Transverse colon (tissue), 4 donors: Measurements from ENCODE around the gene LIN7B. TPM values are rescaled to one million over a fixed set of nuclear protein-coding genes. Genes with fewer than 3 reads are reported as not detected.
"Not testable (repeated sequence)": the region's sequence is repeated elsewhere in the genome, so short reads cannot be mapped to it uniquely, and the experiment has no call there.

Experiments used
- DNase-seq: peaks from one replicate; pipeline ENCODE4 v3.0.0-alpha.2; 2019
- H3K27ac ChIP-seq, 4 donors: fragments of 200-600 bp; sonication (generic); 2 replicates each; pipeline ENCODE4 v1.5.1; 2016 to 2018; ENCODE audit warnings: inconsistent platforms in 4 of 4
- H3K27me3 ChIP-seq: fragments of 200-600 bp; sonication (generic); 2 replicates; pipeline ENCODE4 v1.5.1; 2017; ENCODE audit warnings: inconsistent platforms
- H3K36me3 ChIP-seq, 4 donors: fragments of 200-600 bp; sonication (generic); 2 replicates each; pipeline ENCODE4 v1.5.1; 2017 to 2019; ENCODE audit warnings: inconsistent platforms in 4 of 4
- H3K4me1 ChIP-seq, 4 donors: fragments of 200-600 bp; sonication (generic); 2 replicates each; pipeline ENCODE4 v1.5.1; 2017 to 2020; ENCODE audit warnings: inconsistent platforms in 4 of 4
- H3K4me3 ChIP-seq, 4 donors: fragments of 200-600 bp; sonication (generic); 1 replicate in 1 of 4; 2 replicates in 3 of 4; pipeline versions ENCODE4 v1.5.1 to v1.6.1; 2017 to 2019; ENCODE audit warnings: inconsistent platforms in 4 of 4
- H3K9me3 ChIP-seq, 2 donors: fragments of 200-600 bp; sonication (generic); 2 replicates each; pipeline ENCODE4 v1.5.1; 2017 to 2019; ENCODE audit warnings: inconsistent platforms in 2 of 2
- CTCF ChIP-seq, 5 experiments: fragments of 200-600 bp in 3 of 5; fragments of 450-650 bp in 2 of 5; sonication (generic) in 3 of 5; IDR thresholded peaks; 1 replicate in 2 of 5; 2 replicates in 3 of 5; pipeline ENCODE4 v1.5.1; 2016 to 2017; ENCODE audit warnings: antibody characterized with exemption in 5 of 5, inconsistent platforms in 3 of 5, mild to moderate bottlenecking in 2 of 5, moderate library complexity in 1 of 5
- EP300 ChIP-seq: sonication (generic); formaldehyde crosslinking; IDR thresholded peaks from one replicate; pipeline ENCODE4 v1.6.1; 2017; ENCODE audit warnings: antibody characterized with exemption, low read depth
- POLR2A ChIP-seq: fragments of 450-650 bp; IDR thresholded peaks from one replicate; pipeline ENCODE4 v1.6.1; 2016; ENCODE audit warnings: antibody characterized with exemption, mild to moderate bottlenecking, moderate library complexity
- POLR2AphosphoS5 ChIP-seq, 3 donors: sonication (generic); formaldehyde crosslinking; IDR thresholded peaks; one replicate each; pipeline ENCODE4 v1.6.1; 2016; ENCODE audit warnings: antibody characterized with exemption in 3 of 3
- WGBS, 2 donors: methylation state at CpG; one replicate each; pipeline ENCODE4 v1.1.5; 2018; ENCODE audit warnings: low coverage in 1 of 2; 5-methylcytosine and 5-hydroxymethylcytosine counted together
- in situ Hi-C, 4 donors: fragments of 200-750 bp; cut with MboI; loops; one replicate each; pipeline versions ENCODE4 v1.15.0 to v1.15.1; 2017; ENCODE audit warnings: low sequenced_read_pairs in 3 of 4, low pct_ligation_motif_present in 1 of 4, low pct_unique_long_range_greater_than_20kb in 1 of 4
- intact Hi-C: fragments of 100-400 bp; cut with DNase I; formaldehyde crosslinking; loops from one replicate; pipeline ENCODE4 v1.15.1; 2023; ENCODE audit warnings: low total_unique reads
- total RNA-seq, 4 donors: library from RNA; depleted of rRNA; stranded (reverse); fragments of >200 nt; gene quantifications; one replicate each; pipeline ENCODE4 v1.1.0, GENCODE V29; 2016

LIN7B gene
- total RNA-seq, 4 donors from 2014 or later = 14.2 to 92.8 (median 39.8) TPM

GRCh38 chr19:49119411-49120324, 5.5 kb downstream of the LIN7B start, which contains the start of gene PPFIA3:
Gene PPFIA3, plus strand, starts transcription at chr19:49119544. Its CDS starts 8,330 bp downstream, at chr19:49127874.
- Histone ChIP-seq H3K4me3 (peak within 1 kb of the TSS; percentile 43 to 77 (median 57)), H3K4me1 (peaks cover 19 to 39% (median 32%) of the 10 kb centered on the region in 4 donors), H3K27me3 (peaks cover 9% of the 10 kb centered on the region), H3K27ac (peak within 1 kb of the TSS; percentile 93 to 97 (median 96)), H3K36me3 (no peaks in the 10 kb centered on the region), H3K9me3 (no peaks in the 10 kb centered on the region)
- WGBS, 2 donors = 2% methylated on average over 44 of the region's 90 CpGs; no CpG with 5 or more reads in 1 of the 2 donors
- in situ Hi-C loops (no loop called here), intact Hi-C loops (no loop called here)
- TF ChIP-seq POLR2AphosphoS5 (IDR thresholded peaks at IDR 0.05) (peak in 1 of 3 donors; percentile 43), EP300 (no peak)
- DNase-seq = peak; percentile 65

- Histone ChIP-seq H3K4me3 (peak overlapping the region in 3 of 4 donors; percentile 43 to 77 (median 63)), H3K4me1 (peaks cover 19 to 40% (median 29%) of the 10 kb centered on the region in 4 donors), H3K27ac (peak overlapping the region in 1 of 4 donors; percentile 97), H3K36me3 (no peaks in the 10 kb centered on the region), H3K27me3 (peaks cover 9% of the 10 kb centered on the region), H3K9me3 (no peaks in the 10 kb centered on the region)
- intact Hi-C loops (no loop called here), in situ Hi-C loops (no loop called here)
- WGBS, 2 donors = 19 to 54% methylated on average over 3 to 12 of the region's 16 CpGs
- TF ChIP-seq POLR2A = no peak
- TF ChIP-seq CTCF (IDR thresholded peaks at IDR 0.05) = no peak
- no peak for TF ChIP-seq POLR2AphosphoS5 (IDR thresholded peaks at IDR 0.05)
- TF ChIP-seq EP300 = no peak
- DNase-seq = no peak
Measured at GRCh38 chr19:49120325-49120683, 6.1 kb downstream of the LIN7B start.

- Histone ChIP-seq H3K27ac (no peak overlapping the region), H3K27me3 (peaks cover 9% of the 10 kb centered on the region), H3K4me3 (no peak overlapping the region), H3K36me3 (no peaks in the 10 kb centered on the region), H3K4me1 (peaks cover 19 to 45% (median 31%) of the 10 kb centered on the region in 4 donors), H3K9me3 (no peaks in the 10 kb centered on the region)
- no peak for DNase-seq
- intact Hi-C loops = no loop called here
- TF ChIP-seq EP300 = no peak
- TF ChIP-seq POLR2A = no peak
- no peak for TF ChIP-seq POLR2AphosphoS5 (IDR thresholded peaks at IDR 0.05)
- no peak for TF ChIP-seq CTCF (IDR thresholded peaks at IDR 0.05)
- 96 to 100% methylated on average over 1 to 2 of the region's 2 CpGs for WGBS, 2 donors
- in situ Hi-C loops = no loop called here
Measured at GRCh38 chr19:49120868-49121267, 6.7 kb downstream of the LIN7B start.

- H3K36me3 ChIP-seq, in situ Hi-C loops, H3K9me3 ChIP-seq, DNase-seq, H3K27ac ChIP-seq, H3K4me3 ChIP-seq, intact Hi-C loops, H3K27me3 ChIP-seq: not testable (repeated sequence)
- peaks cover 19 to 46% (median 32%) of the 10 kb centered on the region in 4 donors for H3K4me1 ChIP-seq
- WGBS, 2 donors = 76 to 83% methylated on average over 6 to 10 of the region's 10 CpGs
Measured at GRCh38 chr19:49121841-49122240, 7.7 kb downstream of the LIN7B start.

- H3K9me3 ChIP-seq, DNase-seq, H3K27me3 ChIP-seq, H3K4me3 ChIP-seq, intact Hi-C loops, H3K27ac ChIP-seq, in situ Hi-C loops, H3K36me3 ChIP-seq: not testable (repeated sequence)
- 84 to 89% methylated on average over 5 to 11 of the region's 11 CpGs for WGBS, 2 donors
- peaks cover 11 to 42% (median 27%) of the 10 kb centered on the region in 4 donors for H3K4me1 ChIP-seq
Measured at GRCh38 chr19:49123285-49123684, 9.1 kb downstream of the LIN7B start.
